NCI-H82 treated with DMSO at 0.1 percent for 48 hours (cell line): Measurements from ENCODE around the gene KIF24.
"Not testable (repeated sequence)": the region's sequence is repeated elsewhere in the genome, so short reads cannot be mapped to it uniquely, and the experiment has no call there.

ENCODE experiments used
- DNase-seq: peaks from one replicate; lab custom pipeline; 2025; ENCODE audit not compliant: unreplicated experiment; lab: John Stamatoyannopoulos, UW

KIF24 gene

DNA sequence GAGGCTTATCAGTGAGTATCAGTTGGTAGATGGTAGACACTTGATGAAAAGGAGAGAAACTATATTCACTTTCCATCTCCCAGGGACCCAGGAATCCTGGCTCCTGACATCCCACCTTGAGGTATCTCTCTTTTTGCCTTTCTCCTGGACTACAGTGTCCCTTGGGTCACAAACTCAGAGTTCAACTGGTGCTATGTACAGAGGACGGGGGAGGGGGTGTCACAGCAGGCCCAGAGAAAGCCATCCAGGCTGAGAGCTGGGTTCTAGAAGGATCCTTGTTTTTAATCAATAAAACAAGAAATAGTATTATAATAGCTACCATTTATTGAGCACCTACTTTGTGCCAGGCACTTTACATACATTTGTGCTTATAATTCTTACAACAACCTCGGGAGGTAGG lies 37.3 kb upstream of the KIF24 start:
- DNase-seq, result no peak

DNA sequence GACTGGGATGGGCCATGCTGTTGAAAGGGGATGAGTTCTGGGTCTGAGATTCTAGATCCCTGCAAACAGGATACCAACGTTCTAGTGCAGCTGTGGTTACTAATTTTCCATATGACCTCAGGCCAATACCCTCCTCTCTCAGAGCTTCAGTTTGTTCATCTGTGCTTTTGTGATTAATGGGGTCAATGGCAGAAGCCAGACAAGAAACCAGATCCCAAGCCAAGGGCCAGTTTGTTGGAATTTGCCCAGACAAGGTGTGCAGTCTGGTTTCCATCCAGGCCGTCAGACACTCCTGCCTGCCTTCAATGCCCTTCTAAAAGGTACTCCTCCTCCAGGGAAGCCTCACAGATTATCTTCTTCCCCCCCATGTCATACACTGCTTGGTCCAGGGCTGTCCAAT lies 36.2 kb upstream of the KIF24 start:
- no peak for DNase-seq

DNA sequence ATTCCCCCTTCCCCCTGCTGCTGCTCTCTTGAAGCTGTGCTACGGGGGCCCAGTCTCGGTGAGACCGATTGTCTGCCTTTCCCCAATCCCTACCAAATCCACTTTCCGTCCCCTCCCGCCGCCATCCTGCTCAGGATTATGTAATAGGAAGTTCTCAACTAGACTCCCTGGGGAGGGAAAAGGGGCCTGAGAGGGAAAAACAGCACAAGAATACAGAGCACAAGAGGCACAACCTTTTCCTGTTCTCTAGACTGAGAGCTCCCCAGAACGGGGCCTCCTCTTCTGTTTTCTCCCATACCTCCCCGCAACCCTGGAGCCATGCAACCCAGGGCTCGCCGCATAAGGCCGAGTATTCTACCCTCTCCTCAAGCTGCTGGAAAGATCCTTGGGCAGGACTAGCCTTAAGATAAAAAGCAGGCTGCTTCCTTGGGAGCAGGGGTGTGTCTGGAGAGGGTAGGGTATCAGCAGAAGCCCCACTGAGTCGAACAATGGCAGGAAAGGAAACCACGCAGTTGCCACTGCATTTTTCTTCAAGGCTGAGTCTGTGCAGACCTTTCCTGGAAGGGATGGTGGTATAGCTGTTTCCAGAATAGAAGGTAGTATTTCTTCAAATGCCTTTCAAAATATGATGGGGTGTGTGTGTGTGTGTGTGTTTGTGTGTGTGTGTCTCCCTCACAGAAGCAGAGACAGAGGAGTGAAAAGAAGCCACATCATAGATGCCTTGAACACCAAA lies 34.7 kb upstream of the KIF24 start:
- peak; percentile 34 for DNase-seq

DNA sequence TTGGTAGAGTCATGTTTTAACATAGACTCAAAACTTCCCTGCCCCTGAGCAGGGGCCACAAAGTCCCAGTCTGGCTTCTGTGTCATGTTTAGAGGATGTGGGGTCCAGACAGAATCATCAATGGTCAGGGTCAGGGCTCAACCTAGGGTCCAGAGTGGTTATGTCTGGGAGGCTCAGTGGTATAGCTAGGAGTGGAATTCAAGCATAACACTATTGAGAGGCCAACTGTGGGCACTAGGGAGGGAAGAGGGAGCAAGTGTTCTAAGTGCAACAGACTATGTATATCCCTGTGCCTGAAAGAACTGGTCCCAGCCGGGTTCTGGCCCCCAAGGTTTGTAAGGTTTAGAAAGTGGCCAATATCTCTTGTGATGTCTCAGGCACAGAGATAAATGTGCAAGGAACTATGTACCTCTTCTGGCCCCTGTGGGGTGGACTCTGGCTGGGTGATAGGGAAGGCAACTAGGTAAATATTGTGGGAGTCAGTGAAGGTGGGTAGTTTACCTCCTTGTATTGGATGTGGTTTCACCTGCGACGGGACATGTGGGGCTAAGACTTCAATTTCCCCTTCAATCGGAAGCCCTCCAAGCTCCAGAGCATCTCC lies 33.6 kb upstream of the KIF24 start:
- no peak for DNase-seq

DNA sequence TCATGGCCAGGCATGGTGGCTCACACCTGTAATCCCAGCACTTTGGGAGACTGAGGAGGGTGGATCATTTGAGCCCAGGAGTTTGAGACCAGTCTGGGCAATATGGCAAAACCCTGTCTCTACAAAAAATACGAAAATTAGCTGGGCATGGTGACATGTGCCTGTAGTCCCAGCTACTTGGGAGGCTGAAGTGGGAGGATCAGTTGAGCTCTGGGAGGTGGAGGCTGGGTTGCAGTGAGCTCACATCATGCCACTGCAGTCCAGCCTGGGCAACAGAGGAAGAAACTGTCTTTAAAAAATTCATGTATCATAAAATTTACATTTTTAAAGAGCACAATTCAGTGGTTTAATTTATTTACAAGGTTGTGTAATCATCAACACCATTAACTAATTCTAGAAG lies 23.9 kb upstream of the KIF24 start:
- not testable (repeated sequence) for DNase-seq

DNA sequence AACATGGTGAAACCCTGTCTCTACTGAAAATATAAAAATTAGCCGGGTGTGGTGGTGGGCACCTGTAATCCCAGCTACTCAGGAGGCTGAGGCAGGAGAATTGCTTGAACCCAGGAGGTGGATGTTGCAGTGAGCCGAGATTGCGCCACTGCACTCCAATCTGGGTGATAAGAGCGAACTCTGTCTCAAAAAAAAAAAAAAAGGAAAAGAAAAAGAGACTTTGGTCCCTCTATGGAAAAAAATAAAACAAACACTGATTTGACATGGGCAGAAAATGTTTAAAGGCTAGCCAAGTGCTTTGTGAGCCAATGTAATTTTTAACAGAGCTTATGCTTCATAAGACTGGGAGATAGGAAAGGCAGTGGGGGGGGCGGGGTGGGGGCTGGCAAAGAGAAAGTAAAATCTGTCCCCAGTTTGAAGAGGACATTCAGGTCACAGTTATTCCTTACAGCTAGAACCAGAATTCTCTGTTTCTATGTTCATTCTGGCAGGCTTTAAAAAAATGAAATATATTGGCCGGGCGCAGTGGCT lies 23.1 kb upstream of the KIF24 start:
- not testable (repeated sequence) for DNase-seq

DNA sequence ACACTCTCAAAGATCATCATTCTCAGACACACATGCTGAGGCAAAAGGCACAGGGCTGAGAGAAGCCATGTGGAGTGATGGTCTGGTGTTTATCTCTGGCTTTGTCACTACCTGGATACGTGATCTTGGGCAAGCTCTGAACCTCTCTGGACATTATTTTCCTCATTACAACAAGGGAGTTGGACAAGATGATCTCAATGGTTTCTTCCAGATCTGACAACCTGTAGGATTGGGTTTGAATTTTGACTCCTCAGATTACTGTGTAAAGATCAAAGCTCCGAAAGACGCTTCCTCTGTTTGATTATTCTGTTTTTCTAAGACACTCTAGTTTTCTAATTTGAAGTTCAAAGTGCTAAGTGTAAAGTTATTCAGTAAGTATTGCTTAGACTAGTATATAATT lies 20.3 kb upstream of the KIF24 start:
- DNase-seq, result no peak

DNA sequence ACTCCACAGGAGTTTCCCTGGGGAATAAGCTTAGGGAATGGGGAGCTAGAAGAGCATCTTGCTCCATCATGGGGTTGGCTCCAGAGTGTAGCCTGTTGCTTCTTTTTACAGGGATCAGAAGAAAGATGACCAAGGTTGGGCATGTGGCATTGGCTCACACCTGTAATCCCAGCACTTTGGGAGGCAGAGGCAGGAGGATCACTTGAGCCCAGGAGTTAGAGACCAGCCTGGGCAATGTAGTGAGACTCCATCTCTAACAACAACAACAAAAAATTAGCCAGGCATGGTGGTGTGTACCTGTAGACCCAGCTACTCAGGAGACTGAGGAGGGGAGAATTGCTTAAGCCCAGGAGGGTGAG lies 18.7 kb upstream of the KIF24 start:
- DNase-seq, result no peak

DNA sequence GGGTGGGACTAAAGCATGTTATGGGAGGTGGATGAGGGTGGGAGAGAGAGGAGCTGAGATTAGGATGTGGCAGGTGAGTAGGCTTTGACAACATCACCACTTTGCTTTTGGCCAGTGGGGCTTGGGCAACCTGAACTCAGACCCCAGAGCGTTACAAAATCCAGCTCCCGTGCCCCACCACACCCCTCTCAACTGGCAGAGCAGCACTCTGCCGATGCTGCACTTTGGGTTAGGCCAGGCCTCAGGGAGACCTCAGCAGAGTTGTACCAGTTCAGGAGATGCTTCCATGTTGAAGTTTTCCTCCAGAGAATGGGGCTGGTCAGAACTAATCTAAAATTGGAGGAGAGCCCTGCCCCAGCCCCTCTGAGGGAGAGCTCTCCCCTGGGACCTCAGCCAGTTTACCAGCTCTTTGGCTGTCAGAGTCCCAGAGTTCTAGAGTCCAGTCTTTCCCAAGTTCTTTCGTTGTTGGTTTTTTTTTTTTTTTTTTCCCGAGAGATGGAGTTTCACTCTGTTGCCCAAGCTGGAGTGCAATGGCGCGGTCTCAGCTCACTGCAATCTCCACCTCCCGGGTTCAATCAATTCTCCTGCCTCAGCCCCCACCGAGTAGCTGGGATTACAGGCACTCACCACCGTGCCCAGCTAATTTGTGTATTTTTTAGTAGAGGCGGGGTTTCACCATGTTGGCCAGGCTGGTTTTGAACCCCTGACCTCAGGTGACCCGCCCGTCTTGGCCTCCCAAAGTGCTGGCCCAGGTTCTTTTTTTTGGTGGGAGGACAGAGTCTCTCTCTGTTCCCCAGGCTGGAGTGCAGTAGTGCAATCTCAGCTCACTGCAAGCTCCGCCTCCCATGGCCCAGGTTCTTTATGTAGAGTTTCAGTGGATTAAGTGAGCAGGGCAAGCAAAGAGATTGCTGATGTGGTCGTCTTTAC lies 18.1 kb upstream of the KIF24 start:
- DNase-seq, result no peak

DNA sequence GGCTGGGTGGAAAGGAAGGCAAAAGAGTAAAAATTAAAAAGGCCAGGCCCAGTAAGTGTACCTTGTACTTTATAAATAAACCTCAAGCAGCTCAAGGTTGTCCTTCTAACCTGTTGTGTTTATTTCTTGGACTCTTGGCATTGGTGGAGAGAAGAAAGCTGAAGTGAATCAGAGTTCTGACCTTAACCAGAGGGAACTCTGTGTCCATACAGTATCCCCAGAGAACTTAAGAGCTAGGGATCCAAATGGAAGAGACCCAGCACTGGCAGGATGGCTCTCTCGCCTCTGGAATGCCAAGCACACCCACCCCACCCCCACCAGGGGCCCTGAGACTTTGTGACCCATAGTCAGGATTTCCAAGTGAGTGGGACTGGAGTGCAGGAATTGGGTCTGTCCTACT lies 14.5 kb upstream of the KIF24 start:
- DNase-seq, result no peak

DNA sequence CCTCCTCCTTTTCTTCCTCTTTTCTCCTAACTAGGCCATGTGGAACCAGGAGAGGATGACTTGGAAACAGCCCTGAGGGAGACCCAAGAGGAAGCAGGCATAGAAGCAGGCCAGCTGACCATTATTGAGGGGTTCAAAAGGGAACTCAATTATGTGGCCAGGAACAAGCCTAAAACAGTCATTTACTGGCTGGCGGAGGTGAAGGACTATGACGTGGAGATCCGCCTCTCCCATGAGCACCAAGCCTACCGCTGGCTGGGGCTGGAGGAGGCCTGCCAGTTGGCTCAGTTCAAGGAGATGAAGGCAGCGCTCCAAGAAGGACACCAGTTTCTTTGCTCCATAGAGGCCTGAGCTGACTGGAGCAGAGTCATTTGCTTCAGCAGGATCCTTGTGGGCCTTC lies 14.0 kb upstream of the KIF24 start:
- DNase-seq, result no peak

DNA sequence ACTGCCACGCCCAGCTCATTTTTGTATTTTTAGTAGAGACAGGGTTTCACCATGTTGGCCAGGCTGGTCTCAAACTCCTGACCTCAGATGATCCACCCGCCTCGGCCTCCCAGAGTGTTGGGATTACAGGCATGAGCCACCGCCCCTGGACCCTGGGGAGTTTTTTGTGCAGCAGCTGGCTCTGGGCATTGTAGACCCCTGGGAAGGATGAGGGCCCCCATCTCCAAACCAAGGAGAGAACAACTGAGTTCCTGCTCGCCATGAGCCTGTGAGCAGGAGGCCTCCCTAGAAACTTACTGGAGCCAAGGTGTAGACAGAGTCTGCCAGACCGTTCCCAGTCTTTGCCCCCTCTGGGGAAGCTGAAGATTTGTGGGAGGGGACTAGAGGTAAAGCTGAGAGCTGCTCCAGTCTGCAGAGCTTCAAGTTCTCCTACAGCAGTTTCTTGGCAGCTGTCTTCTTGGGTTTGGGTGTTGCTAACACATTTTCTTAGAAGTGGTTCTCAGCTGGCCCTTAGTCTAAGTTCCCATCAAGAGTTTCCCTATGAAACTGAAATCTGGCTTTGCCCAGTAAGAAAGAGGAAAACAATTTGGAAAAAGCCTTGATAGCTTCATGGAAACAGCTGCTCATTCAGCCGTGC lies 12.7 kb upstream of the KIF24 start:
- no peak for DNase-seq

DNA sequence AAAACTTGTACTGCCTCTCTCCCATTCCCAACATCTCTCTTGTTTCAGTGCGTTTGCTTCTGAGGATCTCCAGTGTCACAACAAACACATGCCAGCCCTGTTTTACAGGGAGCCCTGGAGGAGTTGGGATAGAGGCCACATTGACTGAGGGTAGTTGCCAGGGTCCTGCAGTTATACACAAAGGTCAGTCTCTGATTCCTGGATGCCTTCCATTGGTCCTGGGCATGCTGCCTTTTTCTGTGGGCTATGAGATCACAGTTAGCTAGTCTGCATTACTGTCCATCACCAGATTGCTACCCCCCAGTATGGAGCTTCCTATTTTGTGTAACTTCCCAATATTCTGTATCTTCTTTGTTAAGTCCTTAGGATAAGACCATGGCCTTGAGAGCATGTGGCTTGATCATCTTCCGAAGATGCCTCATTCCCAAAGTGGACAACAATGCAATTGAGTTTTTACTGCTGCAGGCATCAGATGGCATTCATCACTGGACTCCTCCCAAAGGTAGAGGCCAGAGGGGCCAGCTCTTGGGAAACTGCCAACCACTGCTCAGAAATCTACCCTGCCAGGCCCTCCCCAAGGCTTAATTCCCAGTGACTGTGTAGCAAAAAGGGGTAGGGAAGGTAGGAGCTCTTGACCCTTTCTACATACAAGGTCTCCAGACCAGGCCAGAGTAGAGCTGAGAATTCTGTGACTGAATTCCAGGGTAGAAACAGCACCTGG lies 9.8 kb upstream of the KIF24 start:
- DNase-seq, result no peak

DNA sequence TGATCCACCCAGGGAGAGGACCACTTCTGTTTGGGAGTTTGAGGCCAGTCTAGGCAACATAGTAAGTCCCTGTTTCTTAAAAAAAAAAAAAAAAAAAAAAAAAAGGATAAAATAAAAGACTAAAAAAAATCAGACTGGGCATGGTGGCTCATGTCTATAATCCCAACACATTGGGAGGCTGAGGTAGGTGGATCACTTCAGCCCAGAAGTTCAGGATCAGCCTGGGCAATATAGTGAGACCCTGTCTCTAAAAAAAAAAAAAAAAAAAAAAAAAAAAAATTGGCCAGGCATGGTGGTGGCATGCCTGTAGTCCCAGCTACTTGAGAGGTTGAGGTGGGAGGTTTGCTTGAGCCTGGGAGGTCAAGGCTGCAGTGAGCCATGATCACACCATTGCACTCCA lies 9.0 kb upstream of the KIF24 start:
- DNase-seq, result not testable (repeated sequence)

DNA sequence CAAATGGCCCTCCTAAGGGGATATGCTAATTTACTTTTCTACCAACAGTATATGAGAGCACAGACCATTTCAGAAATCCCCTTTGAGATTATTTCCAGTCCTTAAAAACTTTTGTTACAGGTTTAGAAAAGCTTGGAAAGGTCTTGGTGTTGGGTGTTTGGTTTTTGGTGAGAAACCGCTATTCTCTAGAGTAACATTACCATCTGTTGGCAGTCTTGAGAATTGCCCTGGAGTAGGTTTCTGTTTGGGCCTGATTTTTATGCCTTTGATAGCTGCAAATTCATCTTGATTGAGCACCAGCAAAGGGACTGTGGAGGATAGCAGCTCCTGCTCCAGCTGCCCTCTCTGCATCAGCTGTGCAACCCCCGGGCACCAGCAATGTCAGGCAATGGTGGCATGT lies 8.3 kb upstream of the KIF24 start:
- DNase-seq, result no peak

DNA sequence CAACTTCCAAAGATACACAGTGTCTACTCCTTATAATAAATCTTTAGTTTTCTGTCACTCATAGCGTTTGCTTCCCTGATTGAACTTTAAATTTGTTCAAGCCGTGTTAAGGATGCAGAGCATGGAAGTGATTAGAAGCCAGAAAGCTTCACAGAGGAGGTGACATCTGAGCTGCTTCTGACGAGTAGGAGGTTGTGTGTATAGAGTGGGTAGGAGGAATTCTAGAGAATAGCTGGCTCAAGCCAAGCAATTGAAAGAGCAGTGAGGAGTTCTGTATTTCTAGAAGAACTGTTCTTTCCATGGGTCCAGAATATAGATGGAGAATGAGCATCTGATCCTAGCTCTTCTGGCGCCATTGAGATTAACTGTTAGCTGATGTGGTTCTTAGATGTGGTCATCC lies 6.3 kb upstream of the KIF24 start:
- no peak for DNase-seq

DNA sequence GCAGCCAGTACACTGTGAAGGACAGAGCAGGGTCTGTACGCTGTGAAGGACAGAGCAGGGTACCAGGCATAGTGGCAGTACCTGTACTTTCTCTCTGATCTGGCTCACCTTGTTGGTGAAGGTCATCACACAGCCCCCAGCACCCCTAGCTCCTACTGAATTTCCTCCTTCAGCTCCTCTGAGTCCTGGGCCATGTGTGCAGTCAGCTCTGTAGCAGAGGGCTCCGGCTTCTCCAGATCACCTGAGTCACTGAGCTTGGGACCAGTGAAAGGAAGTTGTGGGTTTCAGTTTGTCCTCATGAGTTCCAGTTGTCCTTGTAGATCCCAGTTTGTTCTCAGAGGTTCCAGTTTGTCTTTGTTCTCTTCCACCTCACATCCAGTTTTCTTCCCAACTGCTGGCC lies 5.8 kb upstream of the KIF24 start:
- DNase-seq, result no peak

DNA sequence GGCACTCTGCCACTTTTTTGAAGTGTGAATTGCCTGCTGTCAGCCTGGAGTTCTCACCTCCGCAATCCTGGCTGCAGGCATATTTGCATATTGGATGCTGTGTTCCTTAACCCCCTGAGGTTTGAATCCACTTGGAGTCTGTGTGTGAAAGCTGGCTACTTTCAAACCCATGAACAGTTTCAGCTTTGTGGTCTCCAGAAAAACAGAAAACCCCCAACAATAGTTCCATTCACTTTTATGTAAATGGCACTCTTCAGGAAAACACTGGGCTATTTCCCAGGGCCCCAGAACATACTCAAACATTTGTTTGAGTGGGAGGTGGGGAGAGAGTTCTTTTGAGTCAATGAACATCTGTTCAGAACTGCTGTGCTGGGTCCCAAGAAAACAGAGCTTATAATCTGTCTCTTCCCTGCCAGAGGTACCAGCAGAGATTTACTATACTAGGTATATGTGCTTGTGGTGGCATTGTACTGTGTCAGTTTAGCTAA lies 5.3 kb upstream of the KIF24 start:
- no peak for DNase-seq

DNA sequence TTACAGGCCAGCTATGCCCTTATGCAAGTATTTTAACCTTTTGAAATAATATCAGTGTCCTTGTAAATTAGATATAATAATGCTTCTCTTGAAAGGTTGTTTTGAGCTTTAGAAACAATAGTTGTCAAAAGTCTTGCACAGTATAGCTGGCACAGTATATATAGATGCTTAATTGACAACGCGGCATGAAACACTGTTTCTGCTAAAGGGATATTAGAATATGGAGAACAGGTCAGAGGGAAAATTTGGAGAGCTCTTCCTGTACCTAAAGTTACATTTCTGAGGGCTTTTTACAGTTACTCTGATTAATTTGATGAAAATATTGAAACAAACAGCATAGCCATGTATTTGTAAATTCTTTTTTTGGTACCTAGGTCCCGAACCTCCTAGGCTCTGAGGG lies 4.8 kb upstream of the KIF24 start:
- DNase-seq, result no peak
